Left colon (tissue), 2 donors: ENCODE data around the gene DHH. TPM values are rescaled to one million over a fixed set of nuclear protein-coding genes. Genes with fewer than 3 reads are reported as not detected.

Source experiments
- ATAC-seq: fragments of 200-7000 bp; cut with Tn5 transposase; one replicate; pipeline ENCODE4 v1.9.1; 2020; ENCODE audit warnings: mild to moderate bottlenecking, moderate library complexity
- DNase-seq, 2 donors: peaks; one replicate each; pipeline ENCODE4 v3.0.0-alpha.2; 2020
- intact Hi-C, 2 donors: fragments of 100-400 bp; cut with DNase I in 1 of 2; cut with micrococcal nuclease in 1 of 2; formaldehyde crosslinking; loops; one replicate each; pipeline versions ENCODE4 v1.11.2 to v1.14.0; 2022; cut with DNase I, micrococcal nuclease
- total RNA-seq, 2 donors: library from RNA; stranded (reverse); fragmentation: NEBNext Ultra II Directional; extraction: Animal tissue kit (Norgen Biotek cat#: 25700); gene quantifications; one replicate each; pipeline ENCODE4 v1.2.1, GENCODE V29; 2021
- donor health status: DM: no; HTN: no; CAD: no.
- donor health status: DM: yes; HTN: yes; CAD: no.

DHH gene
- total RNA-seq, 2 donors from 2014 or later: 0.31 to 0.50 TPM

- no peak for ATAC-seq
- intact Hi-C loops: no loop called here
- no peak for DNase-seq
Observed at GRCh38 chr12:49111206-49111605, 16.6 kb upstream of the DHH start.

GRCh38 chr12:49110464-49111155 is 16.0 kb upstream of the DHH start, which contains the start of gene LMBR1L:
Gene LMBR1L, minus strand, starts transcription at chr12:49110847. Its CDS starts 292 bp downstream, at chr12:49110555.
- peak; percentile 97 to 98 for DNase-seq
- intact Hi-C loops: no loop called here
- peak; percentile 92 for ATAC-seq

GRCh38 chr12:49109641-49110463 is 15.3 kb upstream of the DHH start:
- ATAC-seq (peak; percentile 28), DNase-seq (peak; percentile 33 to 57)
- intact Hi-C loops: no loop called here

GRCh38 chr12:49108958-49109404 is 14.4 kb upstream of the DHH start:
- DNase-seq: peak; percentile 60 to 81
- intact Hi-C loops: no loop called here
- peak; percentile 59 for ATAC-seq

GRCh38 chr12:49105504-49106084 is 11.0 kb upstream of the DHH start:
- ATAC-seq (no peak), DNase-seq (no peak)
- intact Hi-C loops: no loop called here

- DNase-seq (no peak), ATAC-seq (no peak)
- intact Hi-C loops: no loop called here
Observed at GRCh38 chr12:49104822-49105221, 10.2 kb upstream of the DHH start.

- DNase-seq (no peak), ATAC-seq (no peak)
- intact Hi-C loops: no loop called here
Observed at GRCh38 chr12:49100380-49100779, 5.8 kb upstream of the DHH start.

- DNase-seq (no peak), ATAC-seq (no peak)
- intact Hi-C loops: no loop called here
Observed at GRCh38 chr12:49098703-49099102, 4.1 kb upstream of the DHH start.

GRCh38 chr12:49098035-49098451 is 3.4 kb upstream of the DHH start:
- peak in 1 of 2 donors; percentile 61 for DNase-seq
- peak; percentile 47 for ATAC-seq
- intact Hi-C loops: no loop called here

GRCh38 chr12:49097381-49097780 is 2.8 kb upstream of the DHH start:
- intact Hi-C loops: no loop called here

GRCh38 chr12:49094975-49095365 is 369 bp upstream of the DHH start:
- ATAC-seq (peak; percentile 13), DNase-seq (no peak)
- intact Hi-C loops: no loop called here

More at GRCh38 chr12:49097381-49097780, 2.8 kb upstream of the DHH start:
- DNase-seq (no peak), ATAC-seq (no peak)

- no peak for ATAC-seq
- intact Hi-C loops: no loop called here
- DNase-seq: no peak
Observed at GRCh38 chr12:49093792-49094159, 825 bp downstream of the DHH start.

GRCh38 chr12:49092816-49093406 is 1.7 kb downstream of the DHH start:
- intact Hi-C loops: no loop called here
- no peak for ATAC-seq
- no peak for DNase-seq

GRCh38 chr12:49092086-49092815 is 2.4 kb downstream of the DHH start:
- ATAC-seq: no peak
- intact Hi-C loops: no loop called here
- DNase-seq: peak in 1 of 2 donors; percentile 36

- intact Hi-C loops: no loop called here
- DNase-seq: no peak
- no peak for ATAC-seq
Observed at GRCh38 chr12:49091836-49092085, 2.8 kb downstream of the DHH start.

- intact Hi-C loops: no loop called here
- no peak for ATAC-seq
Observed at GRCh38 chr12:49091056-49091835, 3.4 kb downstream of the DHH start.

GRCh38 chr12:49089821-49090773 is 4.5 kb downstream of the DHH start:
- intact Hi-C loops: loop anchor here in 1 of 2 donors (5.0 to 10.0 kb wide), 2 partner anchors 32 to 145 kb away; no protein-coding TSS in a partner anchor
- ATAC-seq (no peak), DNase-seq (peak in 1 of 2 donors; percentile 42)

More at GRCh38 chr12:49091056-49091835, 3.4 kb downstream of the DHH start:
- DNase-seq: no peak
